GM19023 (cell line): Measurements from ENCODE around the gene PDCD6IP.
"Not testable (repeated sequence)": the region's sequence is repeated elsewhere in the genome, so short reads cannot be mapped to it uniquely, and the experiment has no call there.

Experiments used
- ATAC-seq: cut with Tn5 transposase; IDR thresholded peaks from one replicate; pipeline ENCODE4 v1.9.1; 2021; ENCODE audit warnings: mild to moderate bottlenecking, moderate library complexity; ENCODE audit not compliant: unreplicated experiment

Gene PDCD6IP

GRCh38 chr3:33839283-33839682 is 40.9 kb downstream of the PDCD6IP start:
- no peak for ATAC-seq

- no peak for ATAC-seq
Observed at GRCh38 chr3:33840179-33840578, 41.7 kb downstream of the PDCD6IP start.

GRCh38 chr3:33848624-33849347 is 50.4 kb downstream of the PDCD6IP start:
- ATAC-seq: no peak

- not testable (repeated sequence) for ATAC-seq
Observed at GRCh38 chr3:33850599-33850998, 52.2 kb downstream of the PDCD6IP start.

GRCh38 chr3:33855407-33855806 is 57.0 kb downstream of the PDCD6IP start:
- ATAC-seq: not testable (repeated sequence)

GRCh38 chr3:33855884-33856546 is 57.6 kb downstream of the PDCD6IP start:
- no peak for ATAC-seq

- not testable (repeated sequence) for ATAC-seq
Observed at GRCh38 chr3:33857701-33858100, 59.3 kb downstream of the PDCD6IP start.

- no peak for ATAC-seq
Observed at GRCh38 chr3:33858131-33858530, 59.7 kb downstream of the PDCD6IP start.

GRCh38 chr3:33860373-33861050 is 62.1 kb downstream of the PDCD6IP start:
- ATAC-seq: no peak

GRCh38 chr3:33865133-33865532 is 66.7 kb downstream of the PDCD6IP start:
- no peak for ATAC-seq

- ATAC-seq: no peak
Observed at GRCh38 chr3:33868309-33868708, 69.9 kb downstream of the PDCD6IP start.

GRCh38 chr3:33869977-33870376 is 71.5 kb downstream of the PDCD6IP start:
- ATAC-seq: no peak

- ATAC-seq: no peak
Observed at GRCh38 chr3:33874815-33875214, 76.4 kb downstream of the PDCD6IP start.

GRCh38 chr3:33875680-33876079 is 77.2 kb downstream of the PDCD6IP start:
- no peak for ATAC-seq

GRCh38 chr3:33877187-33877586 is 78.8 kb downstream of the PDCD6IP start:
- ATAC-seq: no peak

- no peak for ATAC-seq
Observed at GRCh38 chr3:33879540-33879939, 81.1 kb downstream of the PDCD6IP start.

GRCh38 chr3:33881156-33882064 is 83.0 kb downstream of the PDCD6IP start:
- no peak for ATAC-seq

- ATAC-seq: no peak
Observed at GRCh38 chr3:33882296-33882695, 83.9 kb downstream of the PDCD6IP start.

- no peak for ATAC-seq
Observed at GRCh38 chr3:33883538-33883950, 85.1 kb downstream of the PDCD6IP start.

GRCh38 chr3:33883951-33884561 is 85.6 kb downstream of the PDCD6IP start:
- ATAC-seq: no peak
